HFFc6 (cell line): ENCODE results near the gene ZDHHC22. TPM values are rescaled to one million over a fixed set of nuclear protein-coding genes. Genes with fewer than 3 reads are reported as not detected.
A peak's percentile ranks its signal among the peaks of the same experiment; 100 is the strongest.

Source experiments
- DNase-seq: peaks from one replicate; pipeline ENCODE4 v3.0.0-alpha.2; 2018
- H3K27ac Mint-ChIP-seq: 2 replicates; pipeline ENCODE4 v1.8.0; 2020; ENCODE audit warnings: mild to moderate bottlenecking, mixed read lengths
- H3K27me3 Mint-ChIP-seq: 2 replicates; pipeline ENCODE4 v1.8.0; 2021; ENCODE audit warnings: mild to moderate bottlenecking, moderate library complexity, mixed read lengths; ENCODE audit not compliant: insufficient read depth
- H3K36me3 Mint-ChIP-seq: 2 replicates; pipeline ENCODE4 v1.8.0; 2021; ENCODE audit warnings: low read depth, mixed read lengths
- H3K4me1 Mint-ChIP-seq: 2 replicates; pipeline ENCODE4 v1.8.0; 2020; ENCODE audit warnings: low read depth, mixed read lengths
- H3K4me3 Mint-ChIP-seq: 2 replicates; pipeline ENCODE4 v1.8.0; 2020; ENCODE audit warnings: mild to moderate bottlenecking, moderate library complexity, mixed read lengths
- H3K9me3 Mint-ChIP-seq: 2 replicates; pipeline ENCODE4 v1.8.0; 2020; ENCODE audit warnings: mild to moderate bottlenecking, mixed read lengths
- total RNA-seq, 6 experiments: library from RNA; stranded (reverse); fragmentation: NEBNext Ultra II Directional; extraction: Animal tissue kit (Norgen Biotek cat#: 25700); gene quantifications; 2 replicates in 1 of 6; 3 replicates in 5 of 6; pipeline ENCODE4 v1.2.3, GENCODE V29; 2021
- TF ChIP-seq, protein P1 (sequence below): fragments of 200-600 bp; sonication (generic); IDR thresholded peaks from 2 replicates; pipeline ENCODE4 v1.5.0; 2021; ENCODE audit warnings: antibody characterized with exemption, mild to moderate bottlenecking

The ZDHHC22 gene
- total RNA-seq, 6 experiments from 2014 or later, result not detected

DNA sequence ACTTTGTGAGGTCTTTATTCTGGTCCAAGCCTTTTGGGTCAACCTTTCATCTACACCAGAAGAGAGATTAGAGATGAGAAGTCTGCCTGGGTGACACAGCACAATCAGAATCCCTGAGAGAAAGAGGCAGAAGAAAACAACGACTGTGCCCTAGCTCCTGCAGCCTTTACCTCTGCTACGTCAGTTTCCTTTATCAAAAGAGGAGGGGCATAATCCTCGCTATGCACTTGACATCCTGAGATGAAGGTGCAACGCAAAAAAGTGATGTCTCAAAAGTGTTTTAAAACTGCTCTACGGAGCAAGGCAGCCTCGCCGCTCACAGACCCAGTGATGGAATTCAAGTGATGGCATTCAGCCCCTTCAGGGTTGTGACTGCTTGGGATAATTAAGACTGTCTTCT is 21.7 kb downstream of the ZDHHC22 start:
- Mint-ChIP-seq H3K9me3 (no peaks in the 10 kb centered on the region), H3K4me3 (no peak overlapping the region), H3K27me3 (no peaks in the 10 kb centered on the region), H3K27ac (no peak overlapping the region), H3K36me3 (peaks cover 5% of the 10 kb centered on the region; the same call in 1 of the 2 replicates), H3K4me1 (no peaks in the 10 kb centered on the region)
- no peak for DNase-seq
- TF ChIP-seq, protein P1, sequence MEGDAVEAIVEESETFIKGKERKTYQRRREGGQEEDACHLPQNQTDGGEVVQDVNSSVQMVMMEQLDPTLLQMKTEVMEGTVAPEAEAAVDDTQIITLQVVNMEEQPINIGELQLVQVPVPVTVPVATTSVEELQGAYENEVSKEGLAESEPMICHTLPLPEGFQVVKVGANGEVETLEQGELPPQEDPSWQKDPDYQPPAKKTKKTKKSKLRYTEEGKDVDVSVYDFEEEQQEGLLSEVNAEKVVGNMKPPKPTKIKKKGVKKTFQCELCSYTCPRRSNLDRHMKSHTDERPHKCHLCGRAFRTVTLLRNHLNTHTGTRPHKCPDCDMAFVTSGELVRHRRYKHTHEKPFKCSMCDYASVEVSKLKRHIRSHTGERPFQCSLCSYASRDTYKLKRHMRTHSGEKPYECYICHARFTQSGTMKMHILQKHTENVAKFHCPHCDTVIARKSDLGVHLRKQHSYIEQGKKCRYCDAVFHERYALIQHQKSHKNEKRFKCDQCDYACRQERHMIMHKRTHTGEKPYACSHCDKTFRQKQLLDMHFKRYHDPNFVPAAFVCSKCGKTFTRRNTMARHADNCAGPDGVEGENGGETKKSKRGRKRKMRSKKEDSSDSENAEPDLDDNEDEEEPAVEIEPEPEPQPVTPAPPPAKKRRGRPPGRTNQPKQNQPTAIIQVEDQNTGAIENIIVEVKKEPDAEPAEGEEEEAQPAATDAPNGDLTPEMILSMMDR, result no peak

DNA sequence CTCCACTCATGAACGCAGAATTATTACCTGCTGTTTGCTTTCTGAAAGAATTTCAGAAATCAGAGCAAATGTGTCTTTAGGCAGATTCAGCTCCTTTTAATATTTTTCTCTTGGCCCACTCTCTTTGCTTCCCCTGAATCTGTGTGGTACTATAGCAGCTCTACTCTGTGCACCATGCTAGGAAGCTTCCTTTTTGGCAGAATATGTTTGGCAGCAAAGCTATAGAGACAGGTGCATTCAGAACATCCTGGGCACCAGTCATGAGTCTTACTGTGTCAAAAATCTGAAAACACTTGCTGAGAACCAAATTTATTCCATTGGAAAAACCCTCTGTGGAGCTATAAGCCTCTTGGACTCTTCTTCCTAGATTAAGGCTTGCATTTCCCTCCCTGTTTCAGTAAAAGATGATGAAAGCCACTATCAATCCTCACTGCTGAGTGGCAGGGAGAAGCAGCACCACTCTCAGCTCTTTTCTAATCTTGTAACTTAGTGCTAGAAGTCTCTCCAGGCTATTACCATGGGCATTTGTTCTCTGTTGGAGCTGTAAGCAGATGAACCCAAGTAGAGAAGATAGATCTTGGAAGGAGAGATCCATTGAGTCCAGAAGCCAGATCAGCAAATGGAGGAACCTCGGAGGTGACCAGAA is 25.3 kb downstream of the ZDHHC22 start:
- no peak overlapping the region for H3K4me3 Mint-ChIP-seq

DNA sequence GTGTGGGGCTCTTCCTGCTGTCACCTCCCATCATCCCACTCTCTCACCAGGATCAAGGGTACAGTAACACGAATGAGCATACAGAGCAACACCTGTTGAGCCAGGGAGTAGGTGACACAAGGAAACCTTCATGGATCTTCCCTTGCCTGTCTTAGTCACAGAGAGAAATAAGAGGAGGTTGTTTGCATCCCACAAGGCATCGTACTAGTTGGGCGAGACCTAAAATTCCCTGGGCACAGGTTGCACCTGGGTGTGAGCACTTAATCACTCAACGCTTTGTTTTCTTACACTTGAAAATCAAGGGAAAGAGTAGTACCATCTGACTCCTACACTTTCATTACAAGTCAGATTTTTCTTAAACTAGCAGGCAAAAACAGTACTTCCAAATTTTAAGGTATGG is 27.0 kb downstream of the ZDHHC22 start:
- Mint-ChIP-seq H3K4me1 (peaks cover 9% of the 10 kb centered on the region; the same call in 1 of the 2 replicates), H3K4me3 (no peak overlapping the region), H3K9me3 (no peaks in the 10 kb centered on the region), H3K27ac (no peak overlapping the region), H3K27me3 (no peaks in the 10 kb centered on the region), H3K36me3 (peaks cover 12% of the 10 kb centered on the region)
- TF ChIP-seq, protein P1, result no peak
- no peak for DNase-seq

More for the DNA sequence above, 25.3 kb downstream of the ZDHHC22 start:
- peaks cover 12% of the 10 kb centered on the region for H3K36me3 Mint-ChIP-seq
- no peaks in the 10 kb centered on the region for H3K9me3 Mint-ChIP-seq
- H3K27me3 Mint-ChIP-seq, result no peaks in the 10 kb centered on the region
- H3K4me1 Mint-ChIP-seq, result peaks cover 2% of the 10 kb centered on the region; the same call in 1 of the 2 replicates
- DNase-seq, result no peak
- H3K27ac Mint-ChIP-seq, result no peak overlapping the region
- TF ChIP-seq, protein P1, result no peak

DNA sequence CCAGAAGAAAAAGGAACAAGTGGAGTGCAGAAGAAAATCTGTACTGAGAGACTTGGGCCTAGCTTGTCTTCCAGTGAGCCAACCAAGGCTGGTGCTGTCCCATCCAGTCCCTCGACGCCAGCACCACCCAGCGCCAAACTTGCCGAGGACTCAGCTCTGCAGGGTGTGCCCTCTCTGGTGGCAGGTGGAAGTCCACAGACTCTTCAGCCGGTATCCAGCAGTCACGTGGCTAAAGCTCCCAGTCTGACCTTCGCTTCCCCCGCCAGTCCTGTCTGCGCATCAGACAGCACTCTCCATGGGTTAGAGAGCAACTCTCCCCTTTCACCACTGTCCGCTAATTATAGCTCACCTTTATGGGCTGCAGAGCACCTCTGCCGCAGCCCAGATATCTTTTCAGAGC is 27.9 kb downstream of the ZDHHC22 start:
- H3K27ac Mint-ChIP-seq, result no peak overlapping the region

DNA sequence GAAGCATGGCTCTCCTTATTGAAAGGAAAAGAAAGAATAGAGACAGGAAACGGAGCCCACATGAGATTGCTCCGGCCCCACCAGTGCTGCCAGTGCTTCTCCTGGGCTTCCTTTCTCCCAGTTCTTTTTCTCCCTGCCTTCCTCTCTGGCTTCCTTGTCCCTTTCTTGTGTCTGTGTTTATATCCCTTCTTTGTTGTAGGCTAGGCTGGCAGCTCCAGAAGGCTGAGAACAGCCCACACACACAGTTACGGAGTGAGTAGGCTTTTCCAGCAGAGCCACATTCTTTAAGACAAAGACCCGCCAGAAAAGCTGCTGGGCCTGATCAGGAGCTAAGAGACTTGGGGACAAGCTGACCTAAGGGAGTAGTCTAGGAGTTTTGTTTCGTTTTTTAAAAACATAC is 30.6 kb downstream of the ZDHHC22 start:
- peak overlapping the region; percentile 54 for H3K27ac Mint-ChIP-seq
- no peaks in the 10 kb centered on the region for H3K9me3 Mint-ChIP-seq
- peaks cover 19% of the 10 kb centered on the region for H3K36me3 Mint-ChIP-seq
- TF ChIP-seq, protein P1, result no peak
- H3K27me3 Mint-ChIP-seq, result no peaks in the 10 kb centered on the region; the same call in 1 of the 2 replicates
- DNase-seq, result no peak
- H3K4me3 Mint-ChIP-seq, result no peak overlapping the region
- H3K4me1 Mint-ChIP-seq, result peaks cover 9% of the 10 kb centered on the region; the same call in 1 of the 2 replicates

More for the DNA sequence above, 27.9 kb downstream of the ZDHHC22 start:
- Mint-ChIP-seq H3K4me1 (peaks cover 9% of the 10 kb centered on the region; the same call in 1 of the 2 replicates), H3K27me3 (no peaks in the 10 kb centered on the region), H3K36me3 (peaks cover 12% of the 10 kb centered on the region), H3K9me3 (no peaks in the 10 kb centered on the region), H3K4me3 (no peak overlapping the region)
- DNase-seq, result no peak
- TF ChIP-seq, protein P1, result no peak
